Chondrocyte (in vitro differentiated cells): ENCODE results near the gene EPS8. TPM values are rescaled to one million over a fixed set of nuclear protein-coding genes. Genes with fewer than 3 reads are reported as not detected.

Source experiments
- DNase-seq: peaks from one replicate; pipeline ENCODE4 v3.0.0; 2021; ENCODE audit warnings: mixed read lengths, low spot score
- H3K27ac Mint-ChIP-seq: one replicate; pipeline ENCODE4 v1.8.0; 2021; ENCODE audit warnings: mild to moderate bottlenecking, moderate library complexity, mixed read lengths; ENCODE audit not compliant: unreplicated experiment
- H3K27me3 Mint-ChIP-seq: 2 replicates; pipeline ENCODE4 v1.8.0; 2021; ENCODE audit warnings: low read depth, mixed read lengths
- H3K36me3 Mint-ChIP-seq: 2 replicates; pipeline ENCODE4 v1.8.0; 2021; ENCODE audit warnings: low read depth, mixed read lengths
- H3K4me1 Mint-ChIP-seq: 2 replicates; pipeline ENCODE4 v1.8.0; 2021; ENCODE audit warnings: low read depth, mild to moderate bottlenecking, mixed read lengths
- H3K4me3 Mint-ChIP-seq: one replicate; pipeline ENCODE4 v1.8.0; 2021; ENCODE audit warnings: mild to moderate bottlenecking, moderate library complexity, mixed read lengths; ENCODE audit not compliant: unreplicated experiment
- H3K9me3 Mint-ChIP-seq: 2 replicates; pipeline ENCODE4 v1.8.0; 2021; ENCODE audit warnings: low read depth, mixed read lengths
- CTCF ChIP-seq: fragments of 200-600 bp; sonication (generic); IDR thresholded peaks from 2 replicates; pipeline ENCODE4 v1.5.0; 2021; ENCODE audit warnings: antibody characterized with exemption, mild to moderate bottlenecking, moderate library complexity
- total RNA-seq: library from RNA; stranded (reverse); gene quantifications from 3 replicates; pipeline ENCODE4 v1.2.1, GENCODE V29; 2021

The EPS8 gene
- total RNA-seq, 1 donor from 2014 or later: 114 TPM

- no peaks in the 10 kb centered on the region for H3K36me3 Mint-ChIP-seq
- no peak for DNase-seq
- peak overlapping the region; percentile 96 for H3K27ac Mint-ChIP-seq
Measured at GRCh38 chr12:15829949-15830348, 40.8 kb upstream of the EPS8 start.

GRCh38 chr12:15829255-15829654, 40.1 kb upstream of the EPS8 start:
- no peak overlapping the region for H3K4me3 Mint-ChIP-seq
- no peaks in the 10 kb centered on the region for H3K9me3 Mint-ChIP-seq
- DNase-seq: no peak
- H3K27ac Mint-ChIP-seq: peak overlapping the region; percentile 96
- H3K27me3 Mint-ChIP-seq: no peaks in the 10 kb centered on the region
- peaks cover 32% of the 10 kb centered on the region for H3K4me1 Mint-ChIP-seq
- TF ChIP-seq CTCF: no peak
- no peaks in the 10 kb centered on the region for H3K36me3 Mint-ChIP-seq

More at GRCh38 chr12:15829949-15830348, 40.8 kb upstream of the EPS8 start:
- peaks cover 35% of the 10 kb centered on the region for H3K4me1 Mint-ChIP-seq
- no peaks in the 10 kb centered on the region for H3K9me3 Mint-ChIP-seq
- no peaks in the 10 kb centered on the region for H3K27me3 Mint-ChIP-seq
- H3K4me3 Mint-ChIP-seq: peak overlapping the region; percentile 24
- no peak for TF ChIP-seq CTCF

- no peak overlapping the region for H3K4me3 Mint-ChIP-seq
- H3K4me1 Mint-ChIP-seq: peaks cover 28% of the 10 kb centered on the region
- H3K36me3 Mint-ChIP-seq: no peaks in the 10 kb centered on the region
- H3K9me3 Mint-ChIP-seq: no peaks in the 10 kb centered on the region
- no peaks in the 10 kb centered on the region for H3K27me3 Mint-ChIP-seq
- DNase-seq: no peak
- H3K27ac Mint-ChIP-seq: no peak overlapping the region
- no peak for TF ChIP-seq CTCF
Measured at GRCh38 chr12:15827136-15827535, 37.9 kb upstream of the EPS8 start.

GRCh38 chr12:15824516-15824915, 35.3 kb upstream of the EPS8 start:
- TF ChIP-seq CTCF: no peak
- no peak for DNase-seq
- H3K36me3 Mint-ChIP-seq: no peaks in the 10 kb centered on the region
- no peak overlapping the region for H3K4me3 Mint-ChIP-seq
- H3K4me1 Mint-ChIP-seq: peaks cover 2% of the 10 kb centered on the region
- H3K27ac Mint-ChIP-seq: no peak overlapping the region
- H3K9me3 Mint-ChIP-seq: no peaks in the 10 kb centered on the region
- no peaks in the 10 kb centered on the region for H3K27me3 Mint-ChIP-seq

GRCh38 chr12:15823360-15824128, 34.4 kb upstream of the EPS8 start:
- no peaks in the 10 kb centered on the region for H3K27me3 Mint-ChIP-seq
- no peak for DNase-seq
- no peaks in the 10 kb centered on the region for H3K9me3 Mint-ChIP-seq
- H3K27ac Mint-ChIP-seq: no peak overlapping the region
- no peaks in the 10 kb centered on the region for H3K36me3 Mint-ChIP-seq
- TF ChIP-seq CTCF: no peak
- no peak overlapping the region for H3K4me3 Mint-ChIP-seq
- no peaks in the 10 kb centered on the region for H3K4me1 Mint-ChIP-seq
